HG02943 (cell line): ENCODE data around the gene STAG1.
"Not testable (repeated sequence)": the region's sequence is repeated elsewhere in the genome, so short reads cannot be mapped to it uniquely, and the experiment has no call there.

Source experiments
- ATAC-seq: cut with Tn5 transposase; IDR thresholded peaks from one replicate; pipeline ENCODE4 v1.9.1; 2021; ENCODE audit warnings: mild to moderate bottlenecking, low read depth, moderate library complexity; ENCODE audit not compliant: unreplicated experiment

The STAG1 gene

DNA sequence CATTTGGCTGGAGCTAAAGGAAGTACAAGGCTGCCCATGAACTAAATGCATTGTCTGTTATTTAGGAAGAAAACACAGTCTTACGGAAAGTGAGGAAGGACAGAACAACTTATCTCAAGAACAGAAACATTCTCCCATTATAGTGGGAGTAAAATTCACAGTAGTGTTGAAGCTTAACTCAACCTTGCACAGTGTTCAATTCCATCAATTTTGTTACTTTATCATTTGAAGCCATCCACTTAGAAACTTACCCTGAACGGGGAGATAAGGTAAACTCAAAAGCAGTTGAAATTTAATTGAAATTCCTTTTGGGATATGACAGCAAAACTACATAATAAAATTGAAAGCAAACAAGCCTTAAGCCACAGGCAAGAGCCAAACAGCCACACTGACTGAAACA lies 315.1 kb downstream of the STAG1 start:
- no peak for ATAC-seq

GRCh38 chr3:136434429-136434828 lies 317.7 kb downstream of the STAG1 start:
- ATAC-seq: no peak

- ATAC-seq: no peak
Measured at GRCh38 chr3:136432685-136433084, 319.5 kb downstream of the STAG1 start.

GRCh38 chr3:136428167-136428566 lies 324.0 kb downstream of the STAG1 start:
- no peak for ATAC-seq

GRCh38 chr3:136427236-136427635 lies 324.9 kb downstream of the STAG1 start:
- ATAC-seq: no peak

DNA sequence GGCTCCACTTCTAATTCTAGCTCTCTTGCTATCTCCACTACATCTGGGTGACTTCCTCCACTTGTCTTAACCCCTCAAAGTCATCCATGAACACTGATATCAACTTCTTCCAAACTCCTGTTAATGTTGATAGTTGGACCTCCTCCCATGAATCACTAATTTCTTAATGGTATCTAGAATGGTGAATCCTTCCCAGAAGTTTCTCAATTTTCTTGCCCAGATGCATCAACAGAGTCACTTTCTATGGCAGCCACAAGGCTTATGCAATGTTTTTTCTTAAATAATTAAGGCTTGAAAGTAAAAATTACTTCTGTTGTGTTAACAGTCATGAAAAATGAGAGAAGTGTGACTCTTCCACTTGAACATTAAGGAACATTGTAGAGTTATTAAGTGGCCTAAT lies 337.7 kb downstream of the STAG1 start:
- no peak for ATAC-seq

DNA sequence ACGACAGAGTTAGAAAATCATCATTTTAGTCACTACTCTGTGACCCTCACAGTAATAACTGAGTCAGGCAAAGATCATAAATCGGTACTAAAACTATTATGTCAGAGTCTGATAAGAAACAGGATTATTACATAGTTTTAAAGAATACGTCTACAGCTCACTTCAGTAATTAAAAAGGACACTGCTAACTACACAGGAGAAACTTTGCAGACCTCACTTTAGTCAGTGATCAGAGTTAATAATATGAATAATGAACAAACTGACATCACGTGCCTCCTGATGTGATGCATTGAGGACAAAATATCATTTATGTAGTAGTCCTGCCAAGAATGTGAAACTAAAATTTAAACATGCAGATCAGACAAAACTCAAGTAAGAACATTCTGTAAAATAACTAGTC lies 339.9 kb downstream of the STAG1 start:
- ATAC-seq: no peak

DNA sequence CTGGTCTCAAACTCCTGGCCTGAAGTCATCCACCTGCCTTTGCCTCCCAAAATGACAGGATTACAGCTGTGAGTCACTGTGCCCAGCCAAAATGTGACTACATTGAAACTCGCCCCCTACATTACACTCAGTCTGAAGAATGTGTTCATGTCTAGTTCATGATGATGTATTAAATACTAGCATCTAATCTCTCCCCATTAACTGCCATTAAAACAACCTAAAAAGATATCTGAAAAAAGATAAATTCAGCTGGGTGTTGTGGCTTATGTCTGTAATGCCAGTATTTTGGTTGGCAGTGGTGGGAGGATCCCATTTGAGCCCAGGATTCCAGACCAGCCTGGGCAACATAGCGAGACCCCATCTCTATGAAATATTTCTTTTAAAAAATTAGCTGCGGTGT lies 342.6 kb downstream of the STAG1 start:
- no peak for ATAC-seq

DNA sequence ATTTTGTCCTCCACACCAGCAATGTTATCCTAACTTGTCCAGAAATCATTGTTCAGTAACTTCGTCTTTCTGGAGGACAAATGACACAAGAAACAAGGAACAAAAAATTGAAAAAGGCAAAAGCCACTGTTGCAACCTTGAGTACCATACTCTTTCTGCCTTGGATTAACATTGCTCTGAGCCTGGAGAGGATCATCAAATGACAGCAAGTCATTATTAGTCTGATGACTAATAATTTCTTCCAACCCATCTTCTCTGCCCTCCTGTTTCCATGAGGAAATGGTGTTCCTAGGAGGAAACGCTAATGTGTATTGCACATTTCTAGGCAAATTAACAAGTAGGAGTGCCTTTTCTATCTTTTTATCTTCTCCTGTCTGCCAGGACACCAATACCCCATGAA lies 348.1 kb downstream of the STAG1 start:
- no peak for ATAC-seq

DNA sequence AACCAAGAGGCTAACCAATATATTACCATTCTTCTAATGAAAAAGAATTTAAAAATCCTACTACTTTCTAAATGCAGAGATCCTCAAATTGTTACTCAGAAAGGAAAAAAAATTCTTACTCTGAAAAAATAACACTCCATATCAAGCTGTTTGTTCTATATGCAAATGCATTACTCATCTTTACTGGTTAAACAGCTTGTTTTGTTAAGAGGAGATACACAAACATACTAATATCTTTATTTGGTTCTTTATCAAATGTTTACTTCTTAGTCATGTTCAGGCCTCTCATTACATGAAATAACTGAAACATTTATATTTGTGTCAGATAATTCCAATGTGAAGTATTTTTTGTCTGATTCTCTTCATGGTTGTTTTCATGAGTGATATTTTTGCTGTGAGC lies 355.3 kb downstream of the STAG1 start:
- no peak for ATAC-seq

DNA sequence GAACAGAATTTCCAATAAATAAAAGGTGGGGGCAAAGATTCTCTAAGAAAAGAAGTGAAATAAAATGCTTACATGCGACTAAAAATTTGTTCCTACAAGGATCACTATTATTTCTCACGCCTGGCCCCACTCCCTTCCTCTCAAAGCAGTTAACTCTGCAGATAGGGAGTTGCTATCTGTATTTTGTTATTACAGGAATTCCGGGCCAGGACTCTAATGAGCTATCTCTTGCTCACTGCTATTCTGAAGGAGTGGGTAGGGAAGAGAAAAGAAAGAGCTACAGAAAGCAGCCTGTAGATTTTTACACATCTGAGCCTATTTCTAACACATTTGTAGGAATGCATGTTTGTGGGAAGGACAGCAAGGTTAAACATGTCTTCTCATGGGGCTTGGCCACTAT lies 361.6 kb downstream of the STAG1 start:
- ATAC-seq: no peak

DNA sequence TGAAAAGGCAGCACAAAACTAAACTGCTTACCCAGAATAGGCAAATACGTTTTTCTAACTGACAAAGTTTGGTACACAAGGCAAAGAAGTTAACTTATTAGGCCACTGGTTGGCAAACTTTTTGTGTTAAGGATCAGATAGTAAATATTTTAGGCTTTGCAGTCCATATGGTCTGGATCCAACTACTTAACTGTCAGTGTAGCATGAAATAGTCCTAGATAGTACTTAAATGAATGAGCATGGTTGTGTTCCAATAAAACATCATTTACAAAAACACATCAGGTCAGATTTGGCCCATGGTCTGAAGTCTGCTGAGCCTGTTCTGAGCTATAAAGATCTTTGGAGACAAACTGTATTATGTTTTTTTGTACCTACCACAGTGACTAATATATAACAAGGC lies 365.1 kb downstream of the STAG1 start:
- ATAC-seq: no peak

DNA sequence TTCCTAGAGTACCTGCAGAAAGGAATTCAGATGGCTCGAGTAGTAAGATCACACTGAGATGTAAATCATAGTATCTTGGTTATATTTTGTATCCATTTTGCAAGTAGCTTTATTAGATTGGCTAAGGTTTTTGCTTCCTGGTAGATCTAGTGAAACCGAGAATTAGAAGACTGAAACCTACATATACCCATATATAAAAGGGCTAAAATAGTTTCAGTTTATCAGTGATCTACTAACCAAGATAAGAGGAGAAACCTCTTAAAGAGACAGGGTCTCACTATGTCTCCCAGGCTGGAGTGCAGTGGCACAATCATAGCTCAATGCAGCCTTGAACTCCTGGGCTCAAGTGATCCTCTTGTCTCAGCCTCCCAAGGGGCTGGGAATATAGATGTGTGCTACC lies 366.7 kb downstream of the STAG1 start:
- ATAC-seq: no peak

DNA sequence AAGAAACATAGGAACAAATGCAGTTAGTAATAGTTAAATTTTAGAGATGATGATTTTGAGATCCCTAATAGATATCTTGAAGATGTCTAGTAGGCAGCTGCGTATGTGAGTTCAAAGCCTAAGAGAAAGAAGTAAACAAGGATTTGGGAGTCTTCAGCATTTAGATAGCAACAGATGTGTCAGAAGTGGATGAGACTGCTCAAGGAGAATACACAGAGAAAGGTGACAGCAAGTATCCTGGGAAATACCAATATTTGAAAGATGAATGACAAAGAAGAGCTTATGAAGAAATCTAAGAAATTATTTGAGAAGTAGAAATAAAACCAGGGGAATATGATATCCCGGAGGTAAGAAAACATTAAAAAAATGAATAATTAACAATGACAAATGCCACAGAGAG lies 371.1 kb downstream of the STAG1 start:
- no peak for ATAC-seq

GRCh38 chr3:136380530-136380929 lies 371.6 kb downstream of the STAG1 start:
- ATAC-seq: no peak

DNA sequence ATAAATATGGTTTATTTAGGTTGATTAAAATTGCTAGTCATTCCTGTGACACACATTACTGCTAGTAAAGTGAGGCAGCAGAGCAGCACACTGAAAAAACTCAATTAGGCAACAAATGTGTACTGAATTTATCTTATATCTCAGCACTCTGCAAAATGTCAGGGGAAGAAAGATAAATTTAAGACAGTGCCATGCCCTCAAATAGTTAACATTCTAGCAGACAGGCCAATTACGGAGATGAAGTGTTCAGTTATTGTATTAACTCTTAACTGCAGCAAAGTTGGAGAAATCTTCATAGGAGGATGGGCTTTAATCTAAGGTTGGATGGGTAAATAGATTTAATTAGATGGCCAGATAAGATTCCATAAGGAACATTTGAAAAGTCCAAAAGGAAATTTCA lies 374.2 kb downstream of the STAG1 start:
- ATAC-seq: no peak

- ATAC-seq: no peak
Measured at GRCh38 chr3:136377508-136377907, 374.7 kb downstream of the STAG1 start.

- not testable (repeated sequence) for ATAC-seq
Measured at GRCh38 chr3:136375800-136376199, 376.4 kb downstream of the STAG1 start.

GRCh38 chr3:136366289-136366688 lies 385.9 kb downstream of the STAG1 start:
- ATAC-seq: no peak

- no peak for ATAC-seq
Measured at GRCh38 chr3:136353461-136353860, 398.7 kb downstream of the STAG1 start.

GRCh38 chr3:136351905-136352304 lies 400.3 kb downstream of the STAG1 start:
- no peak for ATAC-seq

GRCh38 chr3:136351351-136351750 lies 400.8 kb downstream of the STAG1 start:
- ATAC-seq: no peak

- no peak for ATAC-seq
Measured at GRCh38 chr3:136350557-136350956, 401.6 kb downstream of the STAG1 start.

- no peak for ATAC-seq
Measured at GRCh38 chr3:136350132-136350531, 402.0 kb downstream of the STAG1 start.
